GM04503 (cell line): ENCODE results near the gene CCDC170.

ENCODE experiments used
- DNase-seq: peaks from one replicate; pipeline ENCODE4 v3.0.0-alpha.2; 2012; ENCODE audit warnings: low read depth

CCDC170 gene

DNA sequence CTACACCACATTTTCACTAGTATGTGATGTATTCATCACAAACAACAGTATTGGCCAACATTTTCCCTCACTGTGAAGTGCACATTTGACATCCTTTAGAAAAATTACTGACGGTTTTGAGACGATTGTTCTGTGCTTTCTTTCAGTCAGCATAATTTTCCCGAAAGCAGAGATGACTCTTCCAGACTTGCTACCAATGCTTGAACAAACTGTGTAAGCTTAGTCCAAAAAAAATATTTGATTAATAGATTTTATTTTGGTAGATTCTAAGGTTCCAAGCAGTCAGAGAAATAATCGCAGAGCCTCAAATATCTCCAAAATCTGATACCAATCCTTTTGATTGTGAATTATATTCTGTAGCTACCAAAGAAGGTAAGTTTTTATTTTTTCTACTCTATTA lies 162.6 kb downstream of the CCDC170 start:
- DNase-seq: no peak

DNA sequence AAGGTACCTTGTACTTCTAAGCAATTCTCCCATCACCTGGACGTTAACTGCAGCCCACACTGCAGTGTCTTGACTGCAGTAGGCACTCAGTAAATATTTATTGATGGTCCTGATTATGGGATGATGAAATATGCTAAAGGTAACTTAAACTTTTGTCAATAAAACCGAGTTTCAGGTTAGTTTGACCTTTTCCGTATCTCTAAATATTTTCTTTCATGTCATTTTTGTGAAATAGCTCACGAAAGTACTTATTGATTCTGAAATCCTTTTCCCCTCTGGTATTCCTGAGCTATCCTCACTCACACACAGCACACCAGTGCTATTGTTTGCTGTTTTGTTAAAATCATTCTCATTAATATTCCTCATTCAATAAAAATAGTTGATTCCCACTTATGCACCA lies 164.3 kb downstream of the CCDC170 start:
- no peak for DNase-seq

DNA sequence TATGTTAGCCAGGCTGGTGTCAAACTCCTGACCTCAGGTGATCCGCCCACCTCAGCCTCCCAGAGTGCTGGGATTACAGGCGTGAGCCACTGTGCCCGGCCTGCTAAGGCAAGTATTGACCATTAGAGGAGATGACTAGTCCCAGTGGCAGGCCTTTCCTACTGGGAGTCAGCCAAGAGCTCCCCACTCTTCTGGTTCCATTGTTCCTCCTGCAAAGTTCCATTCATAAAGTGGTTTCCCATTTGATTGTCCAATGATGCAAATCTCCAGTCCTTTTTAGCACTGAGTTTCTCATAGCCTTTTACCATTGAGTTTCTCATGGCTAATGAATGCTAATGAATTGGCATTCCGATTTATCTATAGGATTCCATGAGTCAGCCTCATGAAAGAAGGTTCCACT lies 165.4 kb downstream of the CCDC170 start:
- DNase-seq: no peak

DNA sequence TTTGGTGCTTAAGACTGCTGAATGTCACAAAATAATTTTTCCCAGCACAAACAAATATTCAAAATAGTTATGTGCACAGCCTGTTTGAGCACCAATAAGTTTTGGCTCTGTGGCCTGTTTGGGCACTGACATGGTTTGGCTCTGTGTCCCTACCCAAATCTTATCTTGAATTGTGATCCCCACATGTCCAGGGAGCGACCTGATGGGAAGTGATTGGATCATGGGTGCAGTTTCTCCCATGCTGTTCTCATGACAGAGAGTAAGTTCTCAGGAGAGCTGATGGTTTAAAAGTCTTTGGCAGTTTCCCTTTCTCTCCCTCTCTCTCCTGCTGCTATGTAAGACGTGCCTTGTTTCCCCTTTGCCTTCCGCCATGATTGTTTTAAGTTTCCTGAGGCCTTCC lies 167.7 kb downstream of the CCDC170 start:
- DNase-seq: no peak

DNA sequence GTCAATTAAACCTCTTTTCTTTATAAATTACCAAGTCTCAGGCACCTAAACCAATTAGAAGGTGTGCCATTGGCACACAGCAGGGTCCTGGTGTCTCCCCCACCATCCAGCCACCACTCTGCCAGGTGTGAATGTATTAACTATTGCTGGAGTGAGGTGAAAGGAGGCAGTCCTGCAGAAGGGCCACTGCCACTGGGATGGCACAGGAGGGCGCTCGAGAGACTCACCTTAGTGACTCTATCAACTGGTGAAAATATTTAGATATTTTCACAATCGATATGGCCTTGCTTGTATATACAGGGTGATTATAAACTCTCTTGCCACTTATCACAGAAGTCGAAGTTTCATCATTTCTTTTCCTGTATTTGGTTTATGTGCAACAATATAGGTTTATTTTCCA lies 168.1 kb downstream of the CCDC170 start:
- DNase-seq: no peak

DNA sequence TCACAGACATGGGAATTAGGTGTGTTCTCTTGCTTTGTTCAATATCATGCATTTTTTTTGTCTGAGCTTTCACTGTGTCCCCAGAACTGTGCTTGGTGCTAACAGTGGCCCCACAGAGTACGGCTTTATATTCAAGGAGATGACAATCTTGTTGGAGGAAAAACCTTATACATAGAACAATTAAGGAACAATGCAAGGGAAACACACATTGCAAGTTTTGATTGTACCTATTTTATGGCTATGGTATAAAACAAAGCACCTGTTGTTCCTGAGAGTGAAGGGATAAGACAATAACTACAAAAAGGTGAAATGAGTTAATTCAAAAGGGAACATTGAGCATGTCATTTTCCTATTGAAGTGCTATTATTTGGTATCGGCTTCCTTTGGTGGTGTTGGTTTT lies 169.7 kb downstream of the CCDC170 start:
- no peak for DNase-seq

DNA sequence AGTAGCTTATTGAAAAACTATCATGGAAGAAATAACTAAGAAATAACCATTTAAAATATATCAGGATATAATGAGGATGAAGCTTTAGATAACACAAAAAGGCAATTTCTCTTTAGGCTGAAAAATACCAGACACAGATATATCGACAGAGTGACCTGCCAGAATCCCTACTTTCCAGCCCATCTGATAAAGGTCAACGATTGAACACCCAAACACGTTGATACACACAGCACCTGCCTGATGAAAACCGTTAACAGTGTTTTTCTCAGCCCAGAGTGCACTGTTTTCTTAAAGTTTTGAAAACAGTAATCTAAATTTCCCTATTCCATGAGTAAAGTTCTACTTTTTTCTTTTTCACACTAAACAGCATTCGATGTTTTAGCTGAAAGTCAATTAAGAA lies 170.6 kb downstream of the CCDC170 start:
- no peak for DNase-seq

DNA sequence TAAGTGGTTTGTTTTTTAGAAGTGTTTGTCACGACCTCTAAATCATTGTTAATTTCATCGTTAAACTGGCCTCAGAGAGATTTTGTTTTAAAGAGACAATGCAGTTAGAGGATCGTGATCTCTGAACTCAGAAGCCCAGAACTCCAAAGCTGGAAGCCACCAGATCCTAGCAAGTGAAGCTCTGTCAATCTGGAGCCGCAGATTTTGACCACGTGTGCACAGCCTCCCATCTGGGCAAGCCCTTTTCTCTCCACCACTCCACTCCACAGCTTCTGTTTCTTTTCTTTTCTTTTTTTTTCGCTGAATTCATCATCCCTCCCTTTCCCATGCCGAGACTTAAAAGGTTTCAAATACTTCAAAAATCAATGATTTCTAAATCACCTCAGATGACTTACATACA lies 171.5 kb downstream of the CCDC170 start:
- DNase-seq: no peak

DNA sequence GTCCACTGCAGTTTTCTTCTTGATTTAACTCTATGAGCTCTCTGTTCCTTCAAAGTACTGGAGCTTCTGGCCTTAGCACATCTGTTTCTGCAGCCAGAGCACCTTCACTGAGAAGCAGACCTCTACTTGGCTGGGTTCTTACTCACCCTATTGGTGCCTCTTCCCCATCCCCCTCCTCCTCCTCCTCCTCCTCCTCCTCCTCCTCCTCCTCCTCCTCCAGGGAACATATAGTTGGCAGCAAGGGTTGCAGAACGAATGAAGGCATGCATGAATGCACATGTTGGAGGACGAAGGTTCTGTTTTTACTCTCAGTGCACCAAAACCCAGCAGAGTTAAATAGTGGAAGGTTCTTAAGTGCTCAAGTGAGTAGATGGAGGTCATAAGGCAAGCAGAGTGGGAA lies 172.7 kb downstream of the CCDC170 start:
- no peak for DNase-seq

DNA sequence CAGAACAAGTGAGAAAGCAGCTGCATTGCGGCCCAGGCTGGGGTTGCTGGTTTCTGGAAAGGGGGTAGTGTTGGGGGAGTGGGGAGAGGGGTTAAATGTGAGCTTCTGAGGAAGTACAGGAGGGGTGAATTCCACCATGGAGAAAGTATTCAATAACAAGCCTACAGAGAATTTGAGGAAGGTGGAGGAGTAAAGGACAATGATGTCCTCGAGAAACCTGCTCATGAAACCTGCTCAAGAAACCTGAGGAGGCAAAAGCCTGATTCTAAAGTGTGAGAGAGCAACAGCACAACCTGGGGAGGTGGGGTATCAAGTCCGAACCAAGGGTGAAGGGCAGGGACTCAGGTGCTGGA lies 175.4 kb downstream of the CCDC170 start:
- no peak for DNase-seq

DNA sequence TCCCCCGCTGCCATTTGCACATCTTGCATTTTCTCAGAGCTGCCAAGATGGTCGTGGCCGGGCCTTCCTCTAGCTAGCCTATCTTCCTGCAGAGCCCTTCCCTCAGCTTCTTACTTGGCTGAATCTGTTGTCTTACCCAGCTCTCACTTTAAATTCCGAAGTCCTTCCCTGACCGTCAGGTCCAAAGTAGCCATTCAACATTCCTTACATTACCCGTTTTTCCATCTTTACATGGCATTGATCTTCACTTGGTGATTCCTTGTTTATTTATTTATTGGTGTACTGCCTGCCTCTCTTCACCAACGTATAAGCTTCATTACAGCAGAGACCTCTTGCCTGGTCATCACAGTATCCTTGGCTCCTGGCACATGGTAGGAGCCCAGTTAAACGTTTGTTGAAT lies 176.3 kb downstream of the CCDC170 start:
- no peak for DNase-seq
